Left lung (tissue), 10 donors: Measurements from ENCODE around the gene MAGI1. TPM values are rescaled to one million over a fixed set of nuclear protein-coding genes. Genes with fewer than 3 reads are reported as not detected.
A peak's percentile ranks its signal among the peaks of the same experiment; 100 is the strongest.

ENCODE experiments used
- ATAC-seq: fragments of 200-7000 bp; cut with Tn5 transposase; one replicate; pipeline ENCODE4 v1.9.1; 2020; ENCODE audit warnings: moderate library complexity
- DNase-seq, 4 donors: peaks; one replicate each; pipeline ENCODE4 v3.0.0-alpha.2; 2013 to 2020
- H3K27ac ChIP-seq, 2 donors: fragments of 200-600 bp; sonication (generic) in 1 of 2; one replicate each; pipeline versions ENCODE4 v1.5.0 to v1.8.0; 2020 to 2021
- H3K27me3 ChIP-seq, 2 donors: fragments of 200-600 bp; sonication (generic) in 1 of 2; one replicate each; pipeline versions ENCODE4 v1.5.0 to v1.8.0; 2020 to 2021
- H3K36me3 ChIP-seq, 2 donors: fragments of 200-600 bp; sonication (generic) in 1 of 2; one replicate each; pipeline versions ENCODE4 v1.5.0 to v1.8.0; 2020 to 2021
- H3K4me1 ChIP-seq, 2 donors: fragments of 200-600 bp; one replicate each; pipeline ENCODE4 v1.8.0; 2021
- H3K4me3 ChIP-seq, 2 donors: fragments of 200-600 bp; sonication (generic) in 1 of 2; one replicate each; pipeline versions ENCODE4 v1.5.0 to v1.8.0; 2020 to 2021; ENCODE audit warnings: mild to moderate bottlenecking in 1 of 2
- H3K9me3 ChIP-seq, 2 donors: fragments of 200-600 bp; sonication (generic) in 1 of 2; one replicate each; pipeline versions ENCODE4 v1.5.0 to v1.8.0; 2020 to 2021
- CTCF ChIP-seq, 2 donors: fragments of 200-600 bp; sonication (generic) in 1 of 2; IDR thresholded peaks; one replicate each; pipeline versions ENCODE4 v1.5.0 to v1.8.0; 2021; ENCODE audit warnings: antibody characterized with exemption in 2 of 2
- intact Hi-C, 2 donors: fragments of 100-400 bp; cut with DNase I; formaldehyde crosslinking; loops; one replicate each; pipeline versions ENCODE4 v1.11.2 to v1.14.2; 2022
- polyA plus RNA-seq, 6 donors: library from polyadenylated mRNA; unstranded; fragments of 120-200 nt; gene quantifications; one replicate each; pipeline ENCODE4 v1.2.1, GENCODE V29; 2013; ENCODE audit not compliant: insufficient read length in 6 of 6
- total RNA-seq, 2 donors: library from RNA; stranded (reverse); fragmentation: NEBNext Ultra II Directional; extraction: Animal tissue kit (Norgen Biotek cat#: 25700); gene quantifications; one replicate each; pipeline ENCODE4 v1.2.1, GENCODE V29; 2021
- donor health status: DM: no; HTN: yes; CAD: no.
- donor health status: DM: no; HTN: no; CAD: no.

MAGI1 gene
- total and polyA plus RNA-seq, 8 donors: 25.4 to 32.0 (median 28.7) TPM

- no peak overlapping the region for H3K4me3 ChIP-seq
- H3K27ac ChIP-seq: no peak overlapping the region
- no peaks in the 10 kb centered on the region for H3K36me3 ChIP-seq
- DNase-seq: no peak
- no peaks in the 10 kb centered on the region for H3K9me3 ChIP-seq
- H3K4me1 ChIP-seq: peaks cover 0 to 5% of the 10 kb centered on the region in 2 donors
- ATAC-seq: no peak
- TF ChIP-seq CTCF (IDR thresholded peaks at IDR 0.05): no peak
- H3K27me3 ChIP-seq: no peaks in the 10 kb centered on the region
- intact Hi-C loops: no loop called here
These were observed 181.4 kb downstream of the MAGI1 start for GRCh38 chr3:65857327-65857726.

GRCh38 chr3:65856907-65857306 is 181.8 kb downstream of the MAGI1 start:
- ATAC-seq (peak; percentile 46), DNase-seq (no peak)
- Histone ChIP-seq H3K27me3 (no peaks in the 10 kb centered on the region), H3K9me3 (no peaks in the 10 kb centered on the region), H3K27ac (no peak overlapping the region), H3K4me3 (no peak overlapping the region), H3K4me1 (peaks cover 0 to 5% of the 10 kb centered on the region in 2 donors), H3K36me3 (no peaks in the 10 kb centered on the region)
- no peak for TF ChIP-seq CTCF (IDR thresholded peaks at IDR 0.05)
- intact Hi-C loops: no loop called here

GRCh38 chr3:65855370-65856100 is 183.2 kb downstream of the MAGI1 start:
- H3K4me1 ChIP-seq: peaks cover 0 to 5% of the 10 kb centered on the region in 2 donors
- H3K4me3 ChIP-seq: no peak overlapping the region
- intact Hi-C loops: no loop called here
- no peaks in the 10 kb centered on the region for H3K36me3 ChIP-seq
- no peaks in the 10 kb centered on the region for H3K27me3 ChIP-seq
- no peaks in the 10 kb centered on the region for H3K9me3 ChIP-seq
- TF ChIP-seq CTCF (IDR thresholded peaks at IDR 0.05): no peak
- no peak overlapping the region for H3K27ac ChIP-seq
- no peak for DNase-seq
- no peak for ATAC-seq

GRCh38 chr3:65854606-65855304 is 184.0 kb downstream of the MAGI1 start:
- ATAC-seq: no peak
- intact Hi-C loops: no loop called here
- H3K9me3 ChIP-seq: no peaks in the 10 kb centered on the region
- H3K27me3 ChIP-seq: no peaks in the 10 kb centered on the region
- H3K4me3 ChIP-seq: no peak overlapping the region
- H3K36me3 ChIP-seq: no peaks in the 10 kb centered on the region
- no peak for DNase-seq
- no peak overlapping the region for H3K27ac ChIP-seq
- H3K4me1 ChIP-seq: peaks cover 0 to 5% of the 10 kb centered on the region in 2 donors
- TF ChIP-seq CTCF (IDR thresholded peaks at IDR 0.05): no peak

- H3K9me3 ChIP-seq: no peaks in the 10 kb centered on the region
- DNase-seq (no peak), ATAC-seq (no peak)
- no peaks in the 10 kb centered on the region for H3K36me3 ChIP-seq
- no peak overlapping the region for H3K4me3 ChIP-seq
- no peaks in the 10 kb centered on the region for H3K27me3 ChIP-seq
- no peak for TF ChIP-seq CTCF (IDR thresholded peaks at IDR 0.05)
- intact Hi-C loops: no loop called here
- H3K27ac ChIP-seq: no peak overlapping the region
- peaks cover 0 to 5% of the 10 kb centered on the region in 2 donors for H3K4me1 ChIP-seq
These were observed 186.9 kb downstream of the MAGI1 start for GRCh38 chr3:65851827-65852226.
